ENCODE data around the gene CDH6.

Gene CDH6

GRCh38 chr5:31193591-31194467 is at the start of gene CDH6:
TSS of gene CDH6 (plus strand) at chr5:31193686. CDS start at chr5:31267474, 73,788 bp downstream.
- DNase-seq (ENCODE audit: low read depth), result no peak

- no peak for DNase-seq (ENCODE audit: low read depth)
Measured at GRCh38 chr5:31144364-31144763, 49.1 kb upstream of the CDH6 start.

GRCh38 chr5:31148959-31149475 is 44.5 kb upstream of the CDH6 start:
- no peak for DNase-seq (ENCODE audit: low read depth)

GRCh38 chr5:31153521-31153920 is 40.0 kb upstream of the CDH6 start:
- DNase-seq (ENCODE audit: low read depth), result no peak

GRCh38 chr5:31156631-31157160 is 36.8 kb upstream of the CDH6 start:
- no peak for DNase-seq (ENCODE audit: low read depth)

- no peak for DNase-seq (ENCODE audit: low read depth)
Measured at GRCh38 chr5:31157720-31158119, 35.8 kb upstream of the CDH6 start.

- DNase-seq (ENCODE audit: low read depth), result no peak
Measured at GRCh38 chr5:31158686-31159085, 34.8 kb upstream of the CDH6 start.

- no peak for DNase-seq (ENCODE audit: low read depth)
Measured at GRCh38 chr5:31161781-31162181, 31.7 kb upstream of the CDH6 start.

GRCh38 chr5:31165729-31166128 is 27.8 kb upstream of the CDH6 start:
- no peak for DNase-seq (ENCODE audit: low read depth)

- DNase-seq (ENCODE audit: low read depth), result no peak
Measured at GRCh38 chr5:31169379-31169778, 24.1 kb upstream of the CDH6 start.

GRCh38 chr5:31172881-31173280 is 20.6 kb upstream of the CDH6 start:
- DNase-seq (ENCODE audit: low read depth), result no peak

GRCh38 chr5:31173614-31174013 is 19.9 kb upstream of the CDH6 start:
- no peak for DNase-seq (ENCODE audit: low read depth)

GRCh38 chr5:31181376-31181987 is 12.0 kb upstream of the CDH6 start:
- no peak for DNase-seq (ENCODE audit: low read depth)

- DNase-seq (ENCODE audit: low read depth), result no peak
Measured at GRCh38 chr5:31182136-31182535, 11.3 kb upstream of the CDH6 start.

GRCh38 chr5:31185951-31186350 is 7.5 kb upstream of the CDH6 start:
- no peak for DNase-seq (ENCODE audit: low read depth)

GRCh38 chr5:31186672-31187267 is 6.7 kb upstream of the CDH6 start:
- no peak for DNase-seq (ENCODE audit: low read depth)

- DNase-seq (ENCODE audit: low read depth), result no peak
Measured at GRCh38 chr5:31187591-31187990, 5.9 kb upstream of the CDH6 start.

- no peak for DNase-seq (ENCODE audit: low read depth)
Measured at GRCh38 chr5:31192442-31192841, 1.0 kb upstream of the CDH6 start.

GRCh38 chr5:31193116-31193515 is 370 bp upstream of the CDH6 start:
- DNase-seq (ENCODE audit: low read depth), result no peak

GRCh38 chr5:31194468-31194813 is 955 bp downstream of the CDH6 start:
- no peak for DNase-seq (ENCODE audit: low read depth)

- DNase-seq (ENCODE audit: low read depth), result no peak
Measured at GRCh38 chr5:31194892-31195555, 1.5 kb downstream of the CDH6 start.

- DNase-seq (ENCODE audit: low read depth), result no peak
Measured at GRCh38 chr5:31196309-31196708, 2.8 kb downstream of the CDH6 start.
